Sciatic nerve (tissue), 2 donors: ENCODE data around the gene IKBIP. TPM values are rescaled to one million over a fixed set of nuclear protein-coding genes. Genes with fewer than 3 reads are reported as not detected.
"Not testable (repeated sequence)": the region's sequence is repeated elsewhere in the genome, so short reads cannot be mapped to it uniquely, and the experiment has no call there.

Experiments
- ATAC-seq: fragments of 200-7000 bp; cut with Tn5 transposase; one replicate; pipeline ENCODE4 v1.9.1; 2020; ENCODE audit warnings: mild to moderate bottlenecking, moderate library complexity
- DNase-seq: peaks from one replicate; pipeline ENCODE4 v3.0.0-alpha.2; 2020; ENCODE audit warnings: low spot score
- intact Hi-C: fragments of 100-400 bp; cut with DNase I; formaldehyde crosslinking; loops from one replicate; pipeline ENCODE4 v1.14.2; 2022
- total RNA-seq: library from RNA; stranded (reverse); fragmentation: NEBNext Ultra II Directional; extraction: Animal tissue kit (Norgen Biotek cat#: 25700); gene quantifications from one replicate; pipeline ENCODE4 v1.2.1, GENCODE V29; 2021
- donor health status: DM: no; HTN: no; CAD: no.
- donor health status: DM: no; HTN: no; CAD: no.

IKBIP gene
- total RNA-seq, 1 donor from 2014 or later = 16.4 TPM

DNA sequence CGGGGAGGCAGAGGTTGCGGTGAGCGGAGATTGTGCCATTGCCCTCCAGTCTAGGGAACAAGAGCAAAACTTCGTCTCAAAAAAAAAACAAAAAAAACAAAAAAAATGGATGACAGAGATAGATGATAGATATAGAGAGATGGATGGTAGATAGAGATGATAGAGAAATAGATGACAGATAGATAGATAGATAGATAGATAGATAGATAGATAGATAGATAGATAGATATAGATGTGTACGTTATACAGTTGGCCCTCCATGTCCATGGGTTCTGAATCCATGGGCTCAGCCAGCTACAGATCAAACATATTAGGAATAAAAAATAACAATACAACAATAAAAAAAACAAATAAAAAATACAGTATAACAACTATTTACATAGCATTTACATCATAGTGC, 63.9 kb downstream of the IKBIP start:
- no peak for ATAC-seq
- intact Hi-C loops = no loop called here

DNA sequence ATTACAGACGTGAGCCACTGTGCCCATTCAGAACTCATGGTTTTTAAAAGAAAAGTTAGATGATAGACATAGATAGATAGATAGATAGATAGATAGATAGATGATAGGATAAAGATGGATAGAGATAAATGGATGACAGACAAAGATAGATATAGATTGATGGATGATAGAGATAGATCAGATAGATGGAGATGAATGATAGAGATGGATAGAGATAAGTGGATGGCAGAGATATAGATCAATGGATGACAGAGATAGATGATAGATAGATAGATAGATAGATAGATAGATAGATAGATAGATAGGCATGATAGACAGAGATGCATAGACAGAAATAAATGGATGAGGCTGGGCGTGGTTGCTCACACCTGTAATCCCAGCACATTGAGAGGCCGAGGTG, 64.8 kb downstream of the IKBIP start:
- ATAC-seq (no peak), DNase-seq (no peak)
- intact Hi-C loops = no loop called here

More for the DNA sequence above, 63.9 kb downstream of the IKBIP start:
- DNase-seq = no peak

DNA sequence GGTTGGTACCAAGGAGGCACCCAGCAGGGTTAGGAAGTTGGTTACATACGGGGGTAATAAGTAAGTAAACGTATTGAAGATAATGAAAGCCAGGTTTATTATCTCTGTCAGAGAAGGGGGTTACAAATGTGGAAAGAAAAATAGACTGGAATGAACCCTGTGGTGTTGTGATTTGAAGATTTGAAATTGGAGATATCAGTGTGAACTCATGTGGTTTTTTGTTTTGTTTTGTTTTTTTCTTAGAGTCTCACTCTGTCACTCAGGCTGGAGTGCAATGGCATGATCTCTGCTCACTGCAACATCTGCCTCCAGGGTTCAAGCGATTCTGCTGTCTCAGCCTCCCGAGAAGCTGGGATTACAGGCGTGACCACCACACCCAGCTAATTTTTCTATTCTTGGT, 65.2 kb downstream of the IKBIP start:
- ATAC-seq (no peak), DNase-seq (no peak)
- intact Hi-C loops = no loop called here

DNA sequence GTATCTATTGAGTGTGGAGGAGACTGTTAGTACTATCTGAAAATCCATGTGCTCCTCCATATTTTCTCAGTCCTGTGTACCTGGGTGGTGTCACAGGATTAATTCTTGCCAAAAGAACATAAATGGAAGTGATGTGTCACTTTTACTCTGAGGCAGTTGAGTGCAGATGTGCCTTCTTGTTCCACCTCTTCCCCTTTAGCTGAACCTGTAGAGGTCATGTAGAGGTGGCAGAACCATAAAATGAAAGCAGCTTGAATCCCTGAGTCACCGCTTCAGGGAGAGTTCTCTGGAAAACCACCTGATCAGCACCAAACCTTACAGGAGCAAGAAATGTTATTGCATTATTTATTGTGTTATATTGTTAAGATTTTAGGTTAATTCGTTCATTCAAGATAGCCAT, 65.8 kb downstream of the IKBIP start:
- intact Hi-C loops = no loop called here
- ATAC-seq = no peak
- no peak for DNase-seq

DNA sequence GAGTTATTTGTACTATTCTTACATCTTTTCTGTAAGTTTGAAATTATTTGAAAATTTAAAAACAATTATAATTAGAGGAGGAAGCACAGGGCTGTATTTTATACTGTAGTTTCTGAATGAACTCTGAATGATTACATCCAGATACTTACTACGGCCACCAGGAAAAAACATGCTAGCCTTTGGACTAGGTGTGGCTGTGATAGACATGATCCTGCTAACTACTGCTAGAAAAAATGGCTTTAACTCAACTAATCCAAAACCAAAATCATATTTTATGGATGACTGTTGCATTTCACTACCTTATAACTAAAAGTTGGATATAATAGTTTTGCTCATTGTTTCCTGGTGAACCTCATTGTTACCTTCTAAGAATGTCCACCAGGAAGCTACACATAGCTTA, 66.2 kb downstream of the IKBIP start:
- no peak for ATAC-seq
- no peak for DNase-seq
- intact Hi-C loops = no loop called here

DNA sequence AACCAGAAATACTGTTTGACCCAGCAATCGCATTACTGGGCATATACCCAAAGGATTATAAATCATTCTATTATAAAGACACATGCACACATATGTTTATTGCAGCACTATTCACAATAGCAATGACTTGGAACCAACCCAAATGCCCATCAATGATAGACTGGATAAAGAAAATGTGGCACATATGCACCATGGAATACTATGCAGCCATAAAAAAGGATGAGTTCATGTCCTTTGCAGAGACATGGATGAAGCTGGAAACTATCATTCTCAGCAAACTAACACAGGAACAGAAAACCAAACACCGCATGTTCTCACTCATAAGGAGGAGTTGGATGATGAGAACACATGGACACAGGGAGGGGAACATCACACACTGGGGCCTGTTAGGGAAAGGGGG, 67.8 kb downstream of the IKBIP start:
- DNase-seq, ATAC-seq, intact Hi-C loops: not testable (repeated sequence)

DNA sequence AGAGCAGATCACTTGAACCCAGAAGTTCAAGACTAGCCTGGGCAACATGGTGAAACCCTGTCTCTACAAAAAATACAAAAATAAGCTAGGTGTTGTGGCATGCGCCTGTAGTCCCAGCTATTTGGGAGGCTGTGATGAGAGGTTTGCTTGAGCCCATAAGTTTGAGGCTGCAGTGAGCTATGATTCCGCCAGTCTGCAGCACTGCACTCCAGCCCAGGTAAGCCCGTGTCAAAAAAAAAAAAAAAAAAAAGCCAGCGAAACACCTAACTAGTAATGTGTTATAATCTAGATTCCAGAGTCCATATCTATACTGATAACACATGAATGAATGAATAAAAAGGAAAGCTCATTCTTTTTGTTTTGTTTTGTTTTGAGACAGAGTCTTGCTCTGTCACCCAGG, 69.6 kb downstream of the IKBIP start:
- ATAC-seq = no peak
- DNase-seq = no peak
- intact Hi-C loops = no loop called here

Other genes starting within 250 kb of the IKBIP start
- 54.5 TPM for gene TMPO, start 129.2 kb downstream of the IKBIP start, total RNA-seq
- 269 TPM for gene SLC25A3, start 51.1 kb downstream of the IKBIP start, total RNA-seq
- 29.6 TPM for gene APAF1, start 502 bp upstream of the IKBIP start, total RNA-seq